Measurements from ENCODE around the gene RTL10. TPM values are rescaled to one million over a fixed set of nuclear protein-coding genes. Genes with fewer than 3 reads are reported as not detected.
"Not testable (repeated sequence)": the region's sequence is repeated elsewhere in the genome, so short reads cannot be mapped to it uniquely, and the experiment has no call there.

The RTL10 gene
- total RNA-seq, 1 experiment from 2014 or later: 13.3 TPM

GRCh38 chr22:19844377-19845053 lies 10.2 kb downstream of the RTL10 start:
- DNase-seq (ENCODE audit: low read depth): peak; percentile 62

- no peak for DNase-seq (ENCODE audit: low read depth)
Measured at GRCh38 chr22:19843857-19844376, 10.8 kb downstream of the RTL10 start.

- DNase-seq (ENCODE audit: low read depth): no peak
Measured at GRCh38 chr22:19843107-19843856, 11.4 kb downstream of the RTL10 start.

- DNase-seq (ENCODE audit: low read depth): no peak
Measured at GRCh38 chr22:19842393-19843106, 12.1 kb downstream of the RTL10 start.

GRCh38 chr22:19841641-19842392 lies 12.9 kb downstream of the RTL10 start:
- DNase-seq (ENCODE audit: low read depth): no peak

GRCh38 chr22:19840955-19841640 lies 13.6 kb downstream of the RTL10 start:
- DNase-seq (ENCODE audit: low read depth): no peak

GRCh38 chr22:19840059-19840458 lies 14.6 kb downstream of the RTL10 start:
- no peak for DNase-seq (ENCODE audit: low read depth)

- DNase-seq (ENCODE audit: low read depth): no peak
Measured at GRCh38 chr22:19837915-19838314, 16.8 kb downstream of the RTL10 start.

GRCh38 chr22:19836512-19836911 lies 18.2 kb downstream of the RTL10 start:
- no peak for DNase-seq (ENCODE audit: low read depth)

- no peak for DNase-seq (ENCODE audit: low read depth)
Measured at GRCh38 chr22:19834599-19834998, 20.1 kb downstream of the RTL10 start.

GRCh38 chr22:19833327-19833726 lies 21.3 kb downstream of the RTL10 start:
- DNase-seq (ENCODE audit: low read depth): not testable (repeated sequence)

GRCh38 chr22:19832476-19833108 lies 22.1 kb downstream of the RTL10 start:
- no peak for DNase-seq (ENCODE audit: low read depth)

- not testable (repeated sequence) for DNase-seq (ENCODE audit: low read depth)
Measured at GRCh38 chr22:19831979-19832378, 22.7 kb downstream of the RTL10 start.

- no peak for DNase-seq (ENCODE audit: low read depth)
Measured at GRCh38 chr22:19831016-19831415, 23.7 kb downstream of the RTL10 start.

- DNase-seq (ENCODE audit: low read depth): no peak
Measured at GRCh38 chr22:19828035-19828401, 26.7 kb downstream of the RTL10 start.

- no peak for DNase-seq (ENCODE audit: low read depth)
Measured at GRCh38 chr22:19827341-19828034, 27.2 kb downstream of the RTL10 start.

GRCh38 chr22:19826619-19826950 lies 28.1 kb downstream of the RTL10 start:
- DNase-seq (ENCODE audit: low read depth): no peak

- DNase-seq (ENCODE audit: low read depth): no peak
Measured at GRCh38 chr22:19825904-19826618, 28.6 kb downstream of the RTL10 start.

- DNase-seq (ENCODE audit: low read depth): no peak
Measured at GRCh38 chr22:19824926-19825339, 29.7 kb downstream of the RTL10 start.
